Measurements from ENCODE around the gene FHIT. TPM values are rescaled to one million over a fixed set of nuclear protein-coding genes. Genes with fewer than 3 reads are reported as not detected.

Gene FHIT
- total RNA-seq, 2 experiments from 2014 or later = 6.5 to 9.0 TPM

GRCh38 chr3:60319179-60319858 lies 931.9 kb downstream of the FHIT start:
- CTCF ChIA-PET = no interaction called here
- no peak overlapping the region for H3K4me3 Mint-ChIP-seq
- peaks cover 1% of the 10 kb centered on the region for H3K9me3 Mint-ChIP-seq (ENCODE audit: low read depth)
- DNase-seq (no peak), ATAC-seq (no peak)
- no peak overlapping the region for H3K27ac Mint-ChIP-seq
- no peaks in the 10 kb centered on the region for H3K4me1 Mint-ChIP-seq
- H3K27me3 Mint-ChIP-seq = no peaks in the 10 kb centered on the region
- H3K36me3 Mint-ChIP-seq = no peaks in the 10 kb centered on the region

GRCh38 chr3:60316121-60316797 lies 935.0 kb downstream of the FHIT start:
- Mint-ChIP-seq H3K36me3 (no peaks in the 10 kb centered on the region), H3K4me1 (no peaks in the 10 kb centered on the region), H3K27me3 (no peaks in the 10 kb centered on the region), H3K27ac (no peak overlapping the region), H3K9me3 (ENCODE audit: low read depth) (peaks cover 1% of the 10 kb centered on the region), H3K4me3 (no peak overlapping the region)
- no peak for ATAC-seq
- CTCF ChIA-PET = no interaction called here
- no peak for DNase-seq

- ATAC-seq (no peak), DNase-seq (no peak)
- Mint-ChIP-seq H3K9me3 (ENCODE audit: low read depth) (peaks cover 1% of the 10 kb centered on the region), H3K4me3 (no peak overlapping the region), H3K4me1 (no peaks in the 10 kb centered on the region), H3K36me3 (no peaks in the 10 kb centered on the region), H3K27ac (no peak overlapping the region), H3K27me3 (no peaks in the 10 kb centered on the region)
- CTCF ChIA-PET = no interaction called here
Measured at GRCh38 chr3:60313951-60314461, 937.2 kb downstream of the FHIT start.

- Mint-ChIP-seq H3K36me3 (no peaks in the 10 kb centered on the region), H3K27ac (no peak overlapping the region), H3K27me3 (no peaks in the 10 kb centered on the region), H3K4me1 (no peaks in the 10 kb centered on the region), H3K9me3 (ENCODE audit: low read depth) (peaks cover 1% of the 10 kb centered on the region), H3K4me3 (no peak overlapping the region)
- ATAC-seq (no peak), DNase-seq (no peak)
- CTCF ChIA-PET = no interaction called here
Measured at GRCh38 chr3:60313231-60313798, 937.9 kb downstream of the FHIT start.

GRCh38 chr3:60309539-60310268 lies 941.5 kb downstream of the FHIT start:
- Mint-ChIP-seq H3K27ac (no peak overlapping the region), H3K27me3 (no peaks in the 10 kb centered on the region), H3K36me3 (no peaks in the 10 kb centered on the region), H3K4me1 (no peaks in the 10 kb centered on the region), H3K4me3 (no peak overlapping the region), H3K9me3 (ENCODE audit: low read depth) (no peaks in the 10 kb centered on the region)
- CTCF ChIA-PET = no interaction called here
- DNase-seq (no peak), ATAC-seq (no peak)

GRCh38 chr3:60308808-60309207 lies 942.4 kb downstream of the FHIT start:
- Mint-ChIP-seq H3K9me3 (ENCODE audit: low read depth) (no peaks in the 10 kb centered on the region), H3K36me3 (no peaks in the 10 kb centered on the region), H3K4me3 (no peak overlapping the region), H3K27ac (no peak overlapping the region), H3K27me3 (no peaks in the 10 kb centered on the region), H3K4me1 (no peaks in the 10 kb centered on the region)
- CTCF ChIA-PET = no interaction called here
- no peak for ATAC-seq
- DNase-seq = no peak

GRCh38 chr3:60307562-60308199 lies 943.6 kb downstream of the FHIT start:
- H3K9me3 Mint-ChIP-seq (ENCODE audit: low read depth) = no peaks in the 10 kb centered on the region
- no peak overlapping the region for H3K4me3 Mint-ChIP-seq
- ATAC-seq (no peak), DNase-seq (no peak)
- H3K4me1 Mint-ChIP-seq = no peaks in the 10 kb centered on the region
- CTCF ChIA-PET = no interaction called here
- H3K36me3 Mint-ChIP-seq = no peaks in the 10 kb centered on the region
- no peak overlapping the region for H3K27ac Mint-ChIP-seq
- no peaks in the 10 kb centered on the region for H3K27me3 Mint-ChIP-seq

- Mint-ChIP-seq H3K4me3 (no peak overlapping the region), H3K4me1 (no peaks in the 10 kb centered on the region), H3K36me3 (no peaks in the 10 kb centered on the region), H3K27ac (no peak overlapping the region), H3K27me3 (no peaks in the 10 kb centered on the region), H3K9me3 (ENCODE audit: low read depth) (no peaks in the 10 kb centered on the region)
- DNase-seq = no peak
- ATAC-seq = no peak
- CTCF ChIA-PET = no interaction called here
Measured at GRCh38 chr3:60304112-60304511, 947.1 kb downstream of the FHIT start.

- no peaks in the 10 kb centered on the region for H3K36me3 Mint-ChIP-seq
- no peaks in the 10 kb centered on the region for H3K9me3 Mint-ChIP-seq (ENCODE audit: low read depth)
- no peak overlapping the region for H3K27ac Mint-ChIP-seq
- H3K4me1 Mint-ChIP-seq = no peaks in the 10 kb centered on the region
- H3K4me3 Mint-ChIP-seq = no peak overlapping the region
- no peaks in the 10 kb centered on the region for H3K27me3 Mint-ChIP-seq
- CTCF ChIA-PET = no interaction called here
- ATAC-seq (no peak), DNase-seq (no peak)
Measured at GRCh38 chr3:60303160-60303559, 948.1 kb downstream of the FHIT start.

GRCh38 chr3:60301142-60301541 lies 950.1 kb downstream of the FHIT start:
- H3K4me1 Mint-ChIP-seq = no peaks in the 10 kb centered on the region
- H3K9me3 Mint-ChIP-seq (ENCODE audit: low read depth) = peaks cover 2% of the 10 kb centered on the region
- no peak overlapping the region for H3K4me3 Mint-ChIP-seq
- CTCF ChIA-PET = no interaction called here
- DNase-seq (no peak), ATAC-seq (no peak)
- no peaks in the 10 kb centered on the region for H3K27me3 Mint-ChIP-seq
- H3K36me3 Mint-ChIP-seq = no peaks in the 10 kb centered on the region
- no peak overlapping the region for H3K27ac Mint-ChIP-seq

- Mint-ChIP-seq H3K27ac (no peak overlapping the region), H3K4me3 (no peak overlapping the region), H3K36me3 (no peaks in the 10 kb centered on the region), H3K27me3 (no peaks in the 10 kb centered on the region), H3K4me1 (peaks cover 12% of the 10 kb centered on the region), H3K9me3 (ENCODE audit: low read depth) (peaks cover 2% of the 10 kb centered on the region)
- ATAC-seq = no peak
- DNase-seq = no peak
- CTCF ChIA-PET = no interaction called here
Measured at GRCh38 chr3:60298141-60298540, 953.1 kb downstream of the FHIT start.

GRCh38 chr3:60294181-60294580 lies 957.1 kb downstream of the FHIT start:
- no peak for DNase-seq
- ATAC-seq = peak; percentile 30

GRCh38 chr3:60291115-60291514 lies 960.1 kb downstream of the FHIT start:
- peaks cover 14% of the 10 kb centered on the region for H3K4me1 Mint-ChIP-seq
- H3K27ac Mint-ChIP-seq = no peak overlapping the region
- H3K9me3 Mint-ChIP-seq (ENCODE audit: low read depth) = peaks cover 3% of the 10 kb centered on the region
- ATAC-seq = no peak
- no peak for DNase-seq
- CTCF ChIA-PET = no interaction called here
- H3K36me3 Mint-ChIP-seq = no peaks in the 10 kb centered on the region
- no peaks in the 10 kb centered on the region for H3K27me3 Mint-ChIP-seq
- H3K4me3 Mint-ChIP-seq = no peak overlapping the region

More at GRCh38 chr3:60294181-60294580, 957.1 kb downstream of the FHIT start:
- no peaks in the 10 kb centered on the region for H3K36me3 Mint-ChIP-seq
- peaks cover 14% of the 10 kb centered on the region for H3K4me1 Mint-ChIP-seq
- no peak overlapping the region for H3K4me3 Mint-ChIP-seq
- CTCF ChIA-PET = no interaction called here
- H3K27me3 Mint-ChIP-seq = no peaks in the 10 kb centered on the region
- H3K9me3 Mint-ChIP-seq (ENCODE audit: low read depth) = peaks cover 2% of the 10 kb centered on the region
- no peak overlapping the region for H3K27ac Mint-ChIP-seq
